Measurements from ENCODE around the gene IL16.

- no peak for TF ChIP-seq POLR2A (IDR thresholded peaks at IDR 0.05)
- TF ChIP-seq, protein P1, sequence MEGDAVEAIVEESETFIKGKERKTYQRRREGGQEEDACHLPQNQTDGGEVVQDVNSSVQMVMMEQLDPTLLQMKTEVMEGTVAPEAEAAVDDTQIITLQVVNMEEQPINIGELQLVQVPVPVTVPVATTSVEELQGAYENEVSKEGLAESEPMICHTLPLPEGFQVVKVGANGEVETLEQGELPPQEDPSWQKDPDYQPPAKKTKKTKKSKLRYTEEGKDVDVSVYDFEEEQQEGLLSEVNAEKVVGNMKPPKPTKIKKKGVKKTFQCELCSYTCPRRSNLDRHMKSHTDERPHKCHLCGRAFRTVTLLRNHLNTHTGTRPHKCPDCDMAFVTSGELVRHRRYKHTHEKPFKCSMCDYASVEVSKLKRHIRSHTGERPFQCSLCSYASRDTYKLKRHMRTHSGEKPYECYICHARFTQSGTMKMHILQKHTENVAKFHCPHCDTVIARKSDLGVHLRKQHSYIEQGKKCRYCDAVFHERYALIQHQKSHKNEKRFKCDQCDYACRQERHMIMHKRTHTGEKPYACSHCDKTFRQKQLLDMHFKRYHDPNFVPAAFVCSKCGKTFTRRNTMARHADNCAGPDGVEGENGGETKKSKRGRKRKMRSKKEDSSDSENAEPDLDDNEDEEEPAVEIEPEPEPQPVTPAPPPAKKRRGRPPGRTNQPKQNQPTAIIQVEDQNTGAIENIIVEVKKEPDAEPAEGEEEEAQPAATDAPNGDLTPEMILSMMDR (IDR thresholded peaks at IDR 0.05): no peak
These were observed 43.9 kb upstream of the IL16 start for GRCh38 chr15:81152799-81153198.
